Neural crest cell (in vitro differentiated cells): ENCODE results near the gene FHOD3. TPM values are rescaled to one million over a fixed set of nuclear protein-coding genes. Genes with fewer than 3 reads are reported as not detected.

Experiments used
- DNase-seq: peaks from one replicate; pipeline ENCODE4 v3.0.0; 2021; ENCODE audit warnings: low read depth, mixed read lengths, low spot score
- H3K27ac Mint-ChIP-seq: one replicate; pipeline ENCODE4 v1.8.0; 2021; ENCODE audit warnings: mild to moderate bottlenecking, mixed read lengths; ENCODE audit not compliant: unreplicated experiment
- H3K27me3 Mint-ChIP-seq: 2 replicates; pipeline ENCODE4 v1.8.0; 2021; ENCODE audit warnings: low read depth, mild to moderate bottlenecking, mixed read lengths
- H3K36me3 Mint-ChIP-seq: 2 replicates; pipeline ENCODE4 v1.8.0; 2021; ENCODE audit warnings: low read depth, mild to moderate bottlenecking, mixed read lengths
- H3K4me1 Mint-ChIP-seq: 2 replicates; pipeline ENCODE4 v1.8.0; 2021; ENCODE audit warnings: mixed read lengths
- H3K4me3 Mint-ChIP-seq: one replicate; pipeline ENCODE4 v1.8.0; 2021; ENCODE audit warnings: mild to moderate bottlenecking, mixed read lengths
- H3K9me3 Mint-ChIP-seq: 2 replicates; pipeline ENCODE4 v1.8.0; 2021; ENCODE audit warnings: mixed read lengths
- total RNA-seq: library from RNA; stranded (reverse); gene quantifications from 2 replicates; pipeline ENCODE4 v1.2.1, GENCODE V29; 2021
- TF ChIP-seq, protein P1 (sequence below): fragments of 200-600 bp; sonication (generic); conservative IDR thresholded peaks from 2 replicates; pipeline ENCODE4 v1.5.0; 2021; ENCODE audit warnings: antibody characterized with exemption, mild to moderate bottlenecking

FHOD3 gene
- total RNA-seq, 1 donor from 2014 or later: 28.6 TPM

DNA sequence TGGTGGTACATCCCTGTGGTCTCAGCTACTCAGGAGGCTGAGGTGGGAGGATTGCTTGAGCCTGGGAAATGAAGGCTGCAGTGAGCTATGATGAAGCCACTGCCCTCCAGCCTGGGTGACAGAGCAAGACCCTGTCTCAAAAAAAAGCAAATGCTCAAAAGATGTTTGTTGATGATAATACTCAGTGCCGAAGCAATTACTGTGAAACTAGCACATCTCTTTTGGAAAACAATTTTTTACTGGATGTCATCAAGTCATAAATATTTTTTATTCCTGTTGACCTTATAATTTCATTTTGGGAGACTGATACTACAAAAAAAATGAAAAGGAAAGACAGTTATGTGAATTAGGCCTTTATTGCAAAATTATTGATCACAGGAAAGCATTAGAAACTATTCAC is 34.5 kb upstream of the FHOD3 start:
- peaks cover 18% of the 10 kb centered on the region for H3K4me1 Mint-ChIP-seq
- H3K36me3 Mint-ChIP-seq: no peaks in the 10 kb centered on the region
- H3K9me3 Mint-ChIP-seq: no peaks in the 10 kb centered on the region
- H3K4me3 Mint-ChIP-seq: no peak overlapping the region
- no peak overlapping the region for H3K27ac Mint-ChIP-seq
- TF ChIP-seq, protein P1, sequence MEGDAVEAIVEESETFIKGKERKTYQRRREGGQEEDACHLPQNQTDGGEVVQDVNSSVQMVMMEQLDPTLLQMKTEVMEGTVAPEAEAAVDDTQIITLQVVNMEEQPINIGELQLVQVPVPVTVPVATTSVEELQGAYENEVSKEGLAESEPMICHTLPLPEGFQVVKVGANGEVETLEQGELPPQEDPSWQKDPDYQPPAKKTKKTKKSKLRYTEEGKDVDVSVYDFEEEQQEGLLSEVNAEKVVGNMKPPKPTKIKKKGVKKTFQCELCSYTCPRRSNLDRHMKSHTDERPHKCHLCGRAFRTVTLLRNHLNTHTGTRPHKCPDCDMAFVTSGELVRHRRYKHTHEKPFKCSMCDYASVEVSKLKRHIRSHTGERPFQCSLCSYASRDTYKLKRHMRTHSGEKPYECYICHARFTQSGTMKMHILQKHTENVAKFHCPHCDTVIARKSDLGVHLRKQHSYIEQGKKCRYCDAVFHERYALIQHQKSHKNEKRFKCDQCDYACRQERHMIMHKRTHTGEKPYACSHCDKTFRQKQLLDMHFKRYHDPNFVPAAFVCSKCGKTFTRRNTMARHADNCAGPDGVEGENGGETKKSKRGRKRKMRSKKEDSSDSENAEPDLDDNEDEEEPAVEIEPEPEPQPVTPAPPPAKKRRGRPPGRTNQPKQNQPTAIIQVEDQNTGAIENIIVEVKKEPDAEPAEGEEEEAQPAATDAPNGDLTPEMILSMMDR: no peak
- peaks cover 3% of the 10 kb centered on the region for H3K27me3 Mint-ChIP-seq
- DNase-seq: no peak

- peaks cover 18% of the 10 kb centered on the region for H3K4me1 Mint-ChIP-seq
- H3K36me3 Mint-ChIP-seq: no peaks in the 10 kb centered on the region
- no peak overlapping the region for H3K27ac Mint-ChIP-seq
- no peak for DNase-seq
- H3K27me3 Mint-ChIP-seq: peaks cover 3% of the 10 kb centered on the region
- no peak overlapping the region for H3K4me3 Mint-ChIP-seq
- H3K9me3 Mint-ChIP-seq: no peaks in the 10 kb centered on the region
- TF ChIP-seq, protein P1: no peak
Measured at GRCh38 chr18:36264283-36264682, 33.2 kb upstream of the FHOD3 start.

DNA sequence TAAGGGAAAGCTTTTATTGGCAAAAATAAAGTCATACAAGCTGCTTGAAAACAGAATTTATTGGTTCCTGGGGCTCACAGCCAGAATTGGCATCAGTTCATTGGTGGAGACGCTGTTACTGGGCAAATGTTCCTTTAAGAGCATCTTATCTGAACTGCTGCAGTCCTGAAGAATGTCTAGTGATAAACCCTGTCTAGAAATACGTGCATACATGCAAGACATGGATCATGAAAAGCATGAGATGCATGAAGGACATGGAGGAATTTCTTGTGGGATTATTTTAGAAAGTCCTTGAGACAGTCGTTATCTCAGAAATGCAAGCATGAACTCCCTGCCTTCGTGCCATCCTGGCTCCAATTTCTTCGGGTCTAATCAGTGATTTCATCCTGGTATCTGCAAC is 32.5 kb upstream of the FHOD3 start:
- Mint-ChIP-seq H3K4me1 (peaks cover 18% of the 10 kb centered on the region), H3K27me3 (peaks cover 3% of the 10 kb centered on the region), H3K36me3 (no peaks in the 10 kb centered on the region), H3K4me3 (no peak overlapping the region), H3K27ac (no peak overlapping the region), H3K9me3 (no peaks in the 10 kb centered on the region)
- TF ChIP-seq, protein P1: no peak
- DNase-seq: no peak

GRCh38 chr18:36269157-36269556 is 28.4 kb upstream of the FHOD3 start:
- Mint-ChIP-seq H3K4me3 (no peak overlapping the region), H3K27ac (no peak overlapping the region), H3K4me1 (peaks cover 18% of the 10 kb centered on the region), H3K27me3 (peaks cover 3% of the 10 kb centered on the region), H3K9me3 (no peaks in the 10 kb centered on the region), H3K36me3 (no peaks in the 10 kb centered on the region)
- TF ChIP-seq, protein P1: no peak
- no peak for DNase-seq

- no peak overlapping the region for H3K4me3 Mint-ChIP-seq
- H3K27me3 Mint-ChIP-seq: no peaks in the 10 kb centered on the region
- no peaks in the 10 kb centered on the region for H3K9me3 Mint-ChIP-seq
- H3K36me3 Mint-ChIP-seq: no peaks in the 10 kb centered on the region
- H3K27ac Mint-ChIP-seq: no peak overlapping the region
- DNase-seq: no peak
- H3K4me1 Mint-ChIP-seq: peaks cover 8% of the 10 kb centered on the region
- TF ChIP-seq, protein P1: no peak
Measured at GRCh38 chr18:36271153-36271552, 26.4 kb upstream of the FHOD3 start.

DNA sequence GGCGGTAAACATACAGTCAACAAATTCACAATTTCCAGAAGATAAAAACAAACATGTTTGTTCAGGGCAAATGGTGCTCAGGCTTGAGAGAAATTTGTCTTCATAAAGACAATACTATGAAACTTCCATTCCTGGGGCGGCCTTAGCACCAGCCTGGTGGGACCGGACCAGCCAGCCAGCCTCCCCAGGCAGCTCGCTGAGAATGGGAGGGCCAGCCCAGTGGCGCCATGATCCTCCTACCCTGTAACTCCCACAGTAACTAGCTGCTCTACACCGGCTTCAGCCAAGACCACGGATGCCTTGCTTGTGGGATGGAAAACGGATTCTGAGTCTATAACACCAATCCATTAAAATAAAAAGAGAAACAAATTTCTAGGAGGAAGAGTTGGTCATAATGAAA is 24.2 kb upstream of the FHOD3 start:
- Mint-ChIP-seq H3K9me3 (no peaks in the 10 kb centered on the region), H3K4me3 (no peak overlapping the region), H3K27me3 (peaks cover 2% of the 10 kb centered on the region), H3K36me3 (no peaks in the 10 kb centered on the region), H3K27ac (no peak overlapping the region), H3K4me1 (no peaks in the 10 kb centered on the region)
- DNase-seq: no peak
- TF ChIP-seq, protein P1: no peak
